HG02588 (cell line): ENCODE results near the gene RPH3AL.
"Not testable (repeated sequence)": the region's sequence is repeated elsewhere in the genome, so short reads cannot be mapped to it uniquely, and the experiment has no call there.

Experiments
- ATAC-seq: cut with Tn5 transposase; IDR thresholded peaks from one replicate; pipeline ENCODE4 v1.9.1; 2021; ENCODE audit warnings: mild to moderate bottlenecking, moderate library complexity; ENCODE audit not compliant: unreplicated experiment

Gene RPH3AL

DNA sequence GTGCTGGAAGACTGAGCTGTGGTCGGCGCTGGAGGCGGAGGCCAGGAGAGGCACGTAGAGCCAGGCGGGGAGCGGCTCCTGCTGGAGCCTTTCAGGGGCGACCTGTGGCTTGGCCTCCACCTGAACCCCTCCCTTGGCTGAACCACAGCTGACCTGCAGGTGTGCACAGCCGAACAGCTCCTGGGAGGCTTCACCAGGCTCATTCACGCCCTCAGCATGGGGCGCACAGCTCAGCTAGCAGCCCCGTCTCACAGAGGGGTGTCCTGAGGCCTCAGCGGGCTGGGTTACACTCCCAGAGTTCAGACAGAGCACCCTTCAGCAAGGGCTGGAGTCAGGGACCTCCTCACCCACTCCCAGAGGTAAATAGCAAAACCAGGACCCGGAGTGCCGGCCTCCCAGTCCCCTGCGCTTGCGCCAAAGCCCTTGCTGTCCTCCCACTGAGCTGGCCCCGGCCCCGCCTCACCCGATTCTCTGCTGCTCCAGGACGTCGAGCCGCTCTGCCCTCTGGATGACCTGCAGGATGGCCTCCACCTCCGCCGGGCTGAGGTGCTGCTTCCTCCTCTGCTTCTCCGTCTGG lies 31.7 kb downstream of the RPH3AL start:
- ATAC-seq: no peak

DNA sequence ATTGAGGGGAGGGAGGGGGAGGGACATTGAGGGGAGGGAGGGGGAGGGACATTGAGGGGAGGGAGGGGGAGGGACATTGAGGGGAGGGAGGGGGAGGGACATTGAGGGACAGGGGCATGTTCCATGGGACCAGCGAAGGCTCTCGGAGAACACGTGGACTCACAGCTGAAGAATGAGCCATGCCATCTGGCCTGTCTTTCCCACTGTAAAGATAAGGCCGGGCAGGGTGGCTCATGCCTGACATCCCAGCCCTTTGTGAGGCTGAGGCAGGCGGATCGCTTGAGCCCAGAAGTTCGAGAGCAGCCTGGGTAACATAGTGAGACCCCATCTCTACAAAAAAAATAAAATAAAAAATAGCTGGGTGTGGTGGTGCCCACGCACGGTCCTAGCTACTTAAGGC lies 32.5 kb downstream of the RPH3AL start:
- no peak for ATAC-seq

DNA sequence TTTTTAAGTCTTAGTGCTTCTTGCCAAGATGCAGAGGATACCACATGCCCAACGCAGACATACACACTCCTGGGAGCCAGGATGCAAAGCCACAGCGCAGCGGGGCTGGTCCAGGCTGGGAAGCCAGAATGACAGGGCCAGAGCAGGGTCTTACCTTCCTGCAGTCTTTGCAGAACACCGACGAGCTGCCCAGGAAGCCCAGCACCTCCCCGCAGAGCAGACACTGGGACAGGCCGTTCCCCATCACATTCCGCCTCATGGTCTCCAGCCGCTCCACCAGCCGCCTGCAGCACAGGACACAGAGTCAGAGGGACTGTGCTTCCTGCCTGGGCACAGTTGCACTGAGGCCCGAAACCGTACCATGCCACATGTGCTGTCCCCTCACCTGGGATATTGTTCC lies 33.3 kb downstream of the RPH3AL start:
- no peak for ATAC-seq

DNA sequence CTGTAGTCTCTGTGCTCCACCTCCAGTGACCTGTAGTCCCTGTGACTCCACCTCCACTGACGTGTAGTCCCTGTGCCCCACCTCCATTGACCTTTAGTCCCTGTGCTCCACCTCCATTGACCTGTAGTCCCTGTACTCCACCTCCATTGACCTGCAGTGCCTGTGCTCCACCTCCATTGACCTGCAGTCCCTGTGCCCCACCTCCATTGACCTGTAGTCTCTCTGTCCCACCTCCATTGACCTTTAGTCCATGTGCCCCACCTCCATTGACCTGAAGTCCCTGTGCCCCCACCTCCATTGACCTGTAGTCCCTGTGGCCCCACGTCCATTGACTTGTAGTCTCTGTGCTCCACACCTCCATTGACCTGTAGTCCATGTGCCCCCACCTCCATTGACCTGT lies 35.5 kb downstream of the RPH3AL start:
- ATAC-seq: not testable (repeated sequence)

DNA sequence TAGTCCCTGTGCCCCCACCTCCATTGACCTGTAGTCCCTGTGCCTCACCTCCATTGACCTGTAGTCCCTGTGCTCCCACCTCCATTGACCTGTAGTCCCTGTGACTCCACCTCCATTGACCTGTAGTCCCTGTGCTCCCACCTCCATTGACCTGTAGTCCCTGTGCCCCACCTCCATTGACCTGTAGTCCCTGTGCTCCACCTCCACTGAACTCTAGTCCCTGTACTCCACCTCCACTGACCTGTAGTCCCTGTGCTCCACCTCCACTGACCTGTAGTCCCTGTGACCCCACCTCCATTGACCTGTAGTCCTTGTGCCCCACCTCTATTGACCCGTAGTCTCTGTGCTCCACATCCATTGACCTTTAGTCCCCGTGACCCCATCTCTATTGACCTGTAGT lies 37.2 kb downstream of the RPH3AL start:
- ATAC-seq: not testable (repeated sequence)

DNA sequence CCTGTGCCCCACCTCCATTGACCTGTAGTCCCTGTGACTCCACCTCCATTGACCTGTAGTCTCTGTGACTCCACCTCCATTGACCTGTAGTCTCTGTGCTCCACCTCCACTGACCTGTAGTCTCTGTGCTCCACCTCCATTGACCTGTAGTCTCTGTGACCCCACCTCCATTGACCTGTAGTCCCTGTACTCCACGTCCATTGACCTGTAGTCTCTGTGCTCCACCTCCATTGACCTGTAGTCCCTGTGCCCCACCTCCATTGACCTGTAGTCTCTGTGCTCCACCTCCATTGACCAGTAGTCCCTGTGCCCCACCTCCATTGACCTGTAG lies 38.0 kb downstream of the RPH3AL start:
- ATAC-seq: not testable (repeated sequence)

DNA sequence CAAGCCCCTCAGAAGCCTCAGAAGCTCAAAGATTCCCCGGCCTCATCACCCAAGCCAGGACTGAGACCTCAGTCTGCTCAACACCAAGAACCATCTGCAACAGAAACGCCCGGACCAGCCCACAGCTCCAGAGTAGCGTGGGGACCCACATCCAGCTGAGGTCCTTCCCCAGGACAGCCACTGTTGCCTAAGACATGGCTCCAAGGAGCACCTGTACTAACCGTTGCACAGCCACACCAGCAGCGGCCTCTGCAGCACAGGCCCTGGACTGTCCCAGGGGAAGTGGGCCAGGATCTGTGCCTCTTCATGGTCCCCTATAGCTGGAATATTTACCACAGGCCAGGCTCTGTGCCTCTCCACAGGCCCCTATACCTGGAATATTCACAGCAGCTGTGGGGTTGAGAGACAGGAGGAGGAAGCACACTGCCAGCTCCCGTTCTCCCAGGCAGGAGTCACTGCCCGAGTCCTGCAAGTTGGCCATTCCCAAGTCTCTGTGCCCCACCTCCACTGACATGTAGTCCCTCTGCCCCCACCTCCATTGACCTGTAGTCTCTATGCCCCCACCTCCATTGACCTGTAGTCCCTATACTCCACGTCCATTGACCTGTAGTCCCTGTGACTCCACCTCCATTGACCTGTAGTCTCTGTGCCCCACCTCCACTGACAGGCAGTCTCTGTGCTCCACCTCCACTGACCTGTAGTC lies 38.5 kb downstream of the RPH3AL start:
- ATAC-seq: no peak

DNA sequence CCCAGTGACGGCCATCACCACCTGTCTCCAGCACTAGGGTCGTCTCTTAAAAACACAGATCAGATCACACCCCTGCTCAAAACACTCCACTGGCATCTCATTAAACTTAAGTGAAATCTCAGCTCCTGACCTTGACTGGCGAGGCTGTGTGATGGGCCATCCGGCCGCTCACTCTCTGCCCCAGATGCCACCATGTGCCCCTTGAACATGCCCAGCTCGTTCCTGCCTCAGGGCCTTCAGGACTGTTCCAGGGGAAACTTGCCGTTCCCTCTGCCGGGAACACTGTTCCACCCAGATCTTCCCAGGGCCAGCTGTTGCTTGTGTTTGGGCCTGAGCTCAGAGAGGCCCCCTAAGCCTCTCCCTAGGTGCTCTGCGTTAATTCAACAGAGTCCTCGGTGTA lies 39.4 kb downstream of the RPH3AL start:
- no peak for ATAC-seq

DNA sequence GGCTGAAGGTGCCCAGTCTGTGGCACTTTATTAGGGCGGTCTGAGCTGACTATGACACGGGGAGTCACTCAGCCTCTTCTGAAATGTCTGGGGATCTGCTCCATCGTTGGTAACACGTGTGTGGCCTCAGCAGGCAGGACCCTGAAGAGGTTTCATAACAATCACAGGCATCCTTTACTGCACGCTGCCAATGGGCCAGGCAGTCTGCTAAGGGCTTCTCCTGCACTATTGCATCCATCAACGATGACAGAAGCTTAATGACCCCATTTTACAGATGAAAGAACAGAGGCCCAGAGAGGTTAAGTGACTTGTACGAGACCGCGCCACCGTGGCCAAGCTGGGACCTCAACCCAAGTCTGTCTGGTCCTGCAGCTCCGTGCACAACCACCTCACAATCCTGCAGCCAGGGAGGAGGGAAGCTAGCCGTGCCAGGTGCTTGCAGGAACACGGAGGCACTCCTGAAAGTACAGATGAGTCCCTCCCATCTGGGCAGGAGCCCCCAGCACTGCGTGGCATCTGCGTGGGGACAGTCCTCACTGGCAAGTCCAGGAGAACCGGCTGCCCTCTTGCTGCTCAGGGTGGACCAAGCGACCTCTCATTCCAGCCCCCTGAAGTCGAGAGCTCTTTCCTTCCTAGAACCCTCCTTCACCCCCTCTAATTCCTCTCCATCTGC lies 40.0 kb downstream of the RPH3AL start:
- no peak for ATAC-seq

DNA sequence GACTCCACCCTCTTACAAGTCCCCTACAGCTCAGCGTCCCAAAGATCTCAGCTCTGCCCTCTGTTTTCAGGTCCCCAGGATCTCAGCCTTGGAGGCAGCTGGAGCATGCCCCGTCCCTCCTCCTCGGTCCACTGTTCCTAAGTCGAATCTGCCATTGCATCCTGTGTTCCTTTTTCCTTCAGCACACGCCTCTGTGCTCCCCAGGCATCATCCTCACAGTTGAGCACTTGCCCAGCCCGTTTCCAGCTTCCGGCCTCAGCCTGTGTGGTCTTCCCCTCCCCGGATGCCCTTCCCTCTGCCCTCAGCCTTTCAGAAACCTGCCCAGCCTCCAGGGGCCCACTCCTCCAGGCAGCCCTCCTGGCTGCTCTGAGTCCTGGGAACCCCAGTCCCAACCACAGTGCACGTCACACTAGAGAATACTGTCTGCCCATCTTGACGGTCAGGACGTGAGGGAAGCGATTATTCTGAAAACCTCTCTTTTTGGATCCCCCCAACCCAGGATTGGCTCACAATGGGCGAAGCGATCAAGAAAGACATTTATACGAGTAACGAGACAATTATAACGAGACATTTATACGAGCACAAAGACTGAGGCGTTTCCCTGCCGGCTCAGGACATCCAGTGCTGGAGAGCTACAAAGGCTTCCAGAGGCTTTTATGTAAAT lies 41.4 kb downstream of the RPH3AL start:
- ATAC-seq: no peak

DNA sequence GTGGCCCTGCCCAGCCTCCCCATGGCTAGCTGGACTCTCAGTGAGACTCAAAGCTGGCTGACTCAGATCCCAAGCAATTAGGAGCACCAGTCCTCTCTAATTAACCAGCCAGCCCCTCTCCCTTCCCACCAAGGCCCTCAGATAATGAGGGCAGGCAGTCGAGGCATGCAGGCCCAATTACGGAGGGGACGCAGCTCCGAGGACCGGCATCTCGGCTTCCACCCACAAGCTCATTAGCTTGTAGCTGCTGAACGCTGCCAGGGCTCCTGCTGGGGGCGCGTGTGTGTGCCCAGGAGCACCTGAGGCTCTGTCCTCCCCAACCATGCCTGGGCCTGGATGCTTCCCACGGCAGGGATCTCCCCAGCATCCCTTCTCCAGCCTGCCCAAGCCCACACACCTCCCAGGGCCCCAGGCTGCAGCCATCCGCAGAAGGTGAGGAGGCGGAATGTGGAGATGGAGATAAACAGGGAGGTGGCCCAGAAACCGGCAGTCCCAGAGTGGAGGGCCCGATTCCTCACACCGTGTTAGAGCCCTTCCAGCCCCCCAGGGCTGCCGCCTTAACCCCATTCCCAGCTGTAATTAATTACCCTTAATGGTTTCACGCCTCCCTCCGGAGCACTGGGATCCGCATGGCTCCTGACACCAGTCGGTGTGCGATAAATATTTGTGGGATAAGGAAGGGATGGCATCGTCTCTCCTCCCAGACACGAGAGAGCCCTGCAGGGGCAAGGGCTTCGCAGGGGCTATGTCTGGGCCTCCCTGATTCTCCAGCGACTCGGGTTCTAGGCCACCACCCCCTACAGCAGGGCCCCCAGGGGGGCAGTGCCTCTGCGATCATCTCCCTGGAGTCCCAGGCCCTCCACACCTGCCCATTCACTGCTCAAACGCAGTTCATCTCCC lies 42.2 kb downstream of the RPH3AL start:
- no peak for ATAC-seq

DNA sequence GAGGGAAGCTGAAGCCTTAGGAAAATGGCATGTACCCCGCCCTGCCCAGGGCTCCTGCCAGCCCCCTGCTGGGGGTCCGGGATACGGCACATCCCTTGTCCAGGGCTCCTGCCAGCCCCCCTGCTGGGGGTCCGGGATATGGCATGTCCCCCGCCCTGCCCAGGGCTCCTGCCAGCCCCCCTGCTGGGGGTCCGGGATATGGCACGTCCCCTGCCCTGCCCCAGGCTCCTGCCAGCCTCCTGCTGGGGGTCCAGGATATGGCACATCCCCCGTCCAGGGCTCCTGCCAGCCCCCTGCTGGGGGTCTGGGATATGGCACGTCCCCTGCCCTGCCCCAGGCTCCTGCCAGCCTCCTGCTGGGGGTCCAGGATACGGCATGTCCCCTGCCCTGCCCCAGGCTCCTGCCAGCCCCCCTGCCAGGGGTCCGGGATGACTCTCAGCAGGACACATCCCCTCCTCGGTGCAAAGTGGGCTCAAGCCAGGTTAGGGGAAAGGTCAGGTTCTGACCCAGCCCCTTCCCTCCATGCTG lies 43.2 kb downstream of the RPH3AL start:
- no peak for ATAC-seq

DNA sequence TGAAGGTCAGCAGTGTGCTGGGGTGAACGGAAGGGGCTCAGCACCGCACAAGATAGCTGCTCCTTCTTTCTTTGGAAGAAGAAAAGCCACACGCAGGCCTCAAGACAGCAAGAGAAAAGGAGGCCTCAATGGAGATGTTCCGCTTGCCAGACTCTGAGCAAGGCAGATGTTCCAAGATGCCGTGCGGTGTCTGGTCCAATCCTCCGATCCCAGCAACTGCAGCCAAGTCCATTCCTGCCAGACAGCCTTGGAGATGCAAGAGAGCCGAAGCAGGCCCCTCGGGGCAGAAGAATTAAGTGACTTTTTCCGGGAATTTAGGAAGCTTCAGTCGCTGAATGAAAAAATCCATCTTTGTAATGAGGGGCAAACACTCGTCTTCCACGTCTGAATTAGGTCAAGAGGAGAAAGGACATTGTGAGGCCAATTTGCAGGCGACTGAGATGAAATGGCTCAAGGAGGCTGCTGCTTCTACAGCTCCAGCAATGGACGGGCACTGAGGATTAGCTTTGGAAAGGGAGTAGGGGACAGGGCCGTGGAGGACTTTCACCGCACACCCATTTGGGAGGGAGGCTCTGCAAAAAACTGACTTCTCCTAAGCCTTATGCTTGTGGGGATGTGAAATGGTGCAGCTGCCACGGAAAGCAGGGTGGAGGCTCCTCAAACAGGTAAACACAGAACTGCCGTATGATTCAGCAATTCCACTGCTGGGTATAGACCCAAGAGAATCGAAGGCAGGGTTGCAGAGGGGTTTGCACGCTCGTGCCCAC lies 44.7 kb downstream of the RPH3AL start:
- no peak for ATAC-seq

DNA sequence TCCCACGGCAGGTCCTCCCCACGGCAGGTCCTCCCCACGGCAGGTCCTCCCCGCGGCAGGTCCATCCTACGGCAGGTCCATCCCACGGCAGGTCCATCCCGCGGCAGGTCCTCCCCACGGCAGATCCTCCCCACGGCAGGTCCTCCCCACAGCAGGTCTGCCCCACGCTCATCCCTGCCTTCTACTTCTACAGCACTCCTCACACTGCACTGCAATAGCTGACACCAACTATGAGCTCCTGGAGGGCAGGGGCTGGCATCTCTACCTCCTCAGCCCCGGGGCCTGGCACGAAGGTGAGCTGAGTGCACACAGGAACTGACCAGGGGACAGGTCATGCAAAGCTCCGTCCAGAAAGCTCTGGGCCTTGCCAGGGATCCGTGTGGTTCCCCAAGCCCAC lies 45.3 kb downstream of the RPH3AL start:
- ATAC-seq: no peak

DNA sequence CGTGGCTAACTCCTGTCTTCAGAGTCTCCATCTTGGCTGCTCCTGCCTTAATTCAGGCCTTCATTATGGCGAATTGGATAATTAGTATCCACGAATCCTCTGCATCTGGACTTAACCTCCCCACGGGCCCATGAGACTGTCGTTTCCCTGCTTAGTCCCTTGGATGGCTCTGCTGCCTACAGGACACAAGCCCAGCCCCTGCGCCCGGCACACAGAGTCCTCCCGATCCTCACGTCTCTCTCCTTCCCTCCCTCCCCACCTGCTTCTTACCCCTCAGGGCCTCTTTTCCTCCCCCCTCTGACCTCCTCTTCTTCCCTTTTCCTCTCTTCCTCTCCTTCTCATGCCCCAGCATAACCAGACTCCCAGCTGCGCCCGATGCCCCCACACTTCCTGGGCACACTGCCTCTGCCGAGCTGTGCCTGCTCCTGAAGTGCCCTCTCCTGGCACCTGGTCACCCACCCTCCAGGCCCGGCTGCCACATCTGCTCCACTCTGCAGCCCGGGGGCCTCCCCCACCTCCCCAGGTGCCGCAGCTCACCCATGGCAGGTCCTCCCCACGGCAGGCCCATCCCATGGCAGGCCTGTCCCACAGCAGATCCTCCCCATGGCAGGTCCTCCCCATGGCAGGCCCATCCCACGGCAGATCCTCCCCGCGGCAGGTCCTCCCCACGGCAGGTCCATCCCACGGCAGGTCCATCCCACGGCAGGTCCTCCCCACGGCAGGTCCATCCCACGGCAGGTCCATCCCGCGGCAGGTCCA lies 45.9 kb downstream of the RPH3AL start:
- ATAC-seq: no peak

DNA sequence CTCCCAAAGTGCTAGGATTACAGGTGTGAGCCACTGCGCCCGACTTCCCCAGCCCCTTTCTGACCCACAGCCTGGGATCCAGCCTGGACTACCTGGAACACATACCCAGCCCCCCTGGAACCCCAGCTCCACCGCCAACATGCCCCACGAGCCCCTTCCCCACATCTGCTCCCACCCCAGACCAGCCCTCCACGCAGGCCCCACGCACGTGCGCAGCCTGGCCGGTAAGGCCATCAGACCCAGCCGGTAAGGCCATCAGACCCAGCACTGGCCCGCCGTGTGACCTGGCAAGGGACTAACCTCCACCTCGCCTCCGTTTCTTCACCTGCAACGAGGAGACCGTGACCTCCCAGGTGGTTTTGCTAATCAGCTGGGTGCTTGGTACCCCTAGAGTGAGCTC lies 46.5 kb downstream of the RPH3AL start:
- ATAC-seq: no peak

DNA sequence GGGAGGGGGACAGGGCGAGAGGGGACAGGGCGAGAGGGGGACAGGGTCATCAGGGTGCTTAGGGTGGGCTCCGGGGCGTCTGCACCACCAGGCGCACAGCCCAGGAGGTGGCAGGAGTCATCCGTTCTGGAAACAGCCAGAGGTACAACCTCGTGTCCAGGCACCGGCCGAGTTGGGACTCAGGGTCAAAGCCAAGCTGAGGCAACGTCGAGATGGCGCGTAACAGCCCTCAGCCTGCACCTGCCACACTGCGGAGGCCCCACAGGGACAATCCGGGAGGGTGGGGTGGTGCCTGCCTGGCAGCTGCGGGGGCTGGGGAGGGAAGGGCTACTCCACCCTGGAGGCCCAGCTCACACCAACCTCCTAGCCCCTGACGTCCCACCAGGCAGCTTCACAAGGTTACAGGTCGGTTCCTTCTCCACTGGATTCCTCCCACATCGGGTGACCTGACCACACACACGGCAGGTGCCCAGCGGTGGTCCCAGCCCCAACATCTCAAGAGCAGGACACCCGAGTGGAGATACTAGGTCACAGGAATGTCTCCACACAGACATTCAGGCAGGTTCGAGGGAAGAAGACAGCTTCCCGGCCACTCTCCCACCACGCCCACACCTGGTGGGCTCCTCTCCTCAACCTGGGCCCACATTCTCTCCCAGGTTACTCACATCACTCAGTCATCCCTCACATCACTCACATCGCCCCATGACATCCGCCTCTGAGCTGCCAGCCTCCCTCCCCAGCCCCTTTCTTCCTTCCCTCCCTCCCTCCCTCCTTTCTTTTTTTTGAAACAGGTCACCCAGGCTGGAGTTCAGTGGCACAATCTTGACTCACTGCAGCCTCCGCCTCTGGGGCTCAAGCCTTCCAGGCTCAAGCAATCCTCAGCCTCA lies 47.3 kb downstream of the RPH3AL start:
- ATAC-seq: no peak

DNA sequence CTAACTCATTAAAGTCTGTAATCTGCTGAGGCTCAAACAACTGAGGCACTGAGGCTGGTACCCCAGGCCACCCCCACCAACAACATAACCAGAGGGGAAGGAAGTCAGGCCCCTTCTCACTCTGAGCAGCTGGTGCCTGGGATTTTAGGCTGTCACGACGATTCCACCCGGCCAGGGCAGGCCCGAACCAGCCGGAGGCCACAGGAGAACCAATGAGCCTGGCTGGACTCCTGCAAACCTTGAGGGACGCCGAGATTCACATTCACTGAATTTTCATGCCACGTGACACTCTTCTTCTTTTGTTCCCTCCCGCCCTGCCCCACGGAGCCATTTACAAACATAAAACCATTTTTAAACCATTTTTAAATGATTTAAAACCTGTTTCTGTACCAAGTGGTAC lies 48.1 kb downstream of the RPH3AL start:
- no peak for ATAC-seq
